HepG2 (cell line): ENCODE results near the gene GLRA3. TPM values are rescaled to one million over a fixed set of nuclear protein-coding genes. Genes with fewer than 3 reads are reported as not detected.

Experiments
- ATAC-seq: fragments of 200-7000 bp; cut with Tn5 transposase; 3 replicates; pipeline ENCODE4 v1.9.1; 2020; ENCODE audit warnings: mild to moderate bottlenecking, moderate library complexity
- BruUV-seq: library from RNA; stranded (reverse); fragments of 400-500 nt; replicated peaks from 2 replicates; lab custom pipeline; 2021; lab: Mats Ljungman, UMichigan
- CTCF ChIA-PET: fragments of 300-600 bp; formaldehyde crosslinking; extraction: SDS; loops from one replicate; lab custom pipeline; 2021; ENCODE audit warnings: low total read pairs, inconsistent platforms, low intra/inter-chr PET ratio; lab: Yijun Ruan, JAX
- POLR2A ChIA-PET: fragments of 350-600 bp; sonication (Branson Sonifier 250); formaldehyde crosslinking; loops from one replicate; lab custom pipeline; 2020; ENCODE audit warnings: antibody characterized with exemption, inconsistent platforms; lab: Yijun Ruan, JAX
- DNase-seq: peaks from one replicate; pipeline ENCODE4 v3.0.0-alpha.2; 2015; ENCODE audit warnings: low spot score
- FAIRE-seq: peaks from 3 replicates; lab custom pipeline; 2011; peaks lifted over from hg19 to GRCh38; lab: Jason Lieb, UNC
- H2AFZ ChIP-seq: one replicate; pipeline ENCODE4 v1.6.1; 2011; ENCODE audit warnings: low read length, inconsistent platforms
- H3K27ac ChIP-seq: fragments of 300-600 bp; 3 replicates; pipeline ENCODE4 v1.8.0; 2011; ENCODE audit warnings: mixed run types, mild to moderate bottlenecking, mixed read lengths, low read length, inconsistent platforms; ENCODE audit not compliant: insufficient read depth; ENCODE audit errors: extremely low read length
- H3K27me3 ChIP-seq, 2 experiments: fragments of 200-600 bp in 1 of 2; 2 replicates in 1 of 2; 3 replicates in 1 of 2; pipeline versions ENCODE4 v1.6.0 to v1.8.0; 2011; ENCODE audit warnings: low read length in 2 of 2, mild to moderate bottlenecking in 2 of 2, moderate library complexity in 2 of 2, inconsistent platforms in 1 of 2; ENCODE audit not compliant: insufficient read depth in 2 of 2, control insufficient read depth in 1 of 2
- H3K36me3 ChIP-seq, 2 experiments: fragments of 200-600 bp in 1 of 2; replicated peaks in 1 of 2; 2 replicates in 1 of 2; 3 replicates in 1 of 2; pipeline versions ENCODE4 v1.5.1 to v1.8.0; 2011; ENCODE audit warnings: low read length in 2 of 2, inconsistent platforms in 1 of 2; ENCODE audit not compliant: insufficient read depth in 2 of 2, control insufficient read depth in 1 of 2
- H3K4me1 ChIP-seq: 2 replicates; pipeline ENCODE4 v1.5.1; 2012; ENCODE audit warnings: low read length, inconsistent platforms; ENCODE audit not compliant: insufficient read depth
- H3K4me2 ChIP-seq: 2 replicates; pipeline ENCODE4 v1.6.0; 2011; ENCODE audit warnings: low read depth, low read length, inconsistent platforms
- H3K4me3 ChIP-seq, 3 experiments: fragments of 200-600 bp in 1 of 3; sonication (generic), shearing (Covaris generic) in 1 of 3; replicated peaks in 1 of 3; 2 replicates each; pipeline ENCODE4 v1.5.1; 2011 to 2016; ENCODE audit warnings: low read length in 3 of 3, inconsistent platforms in 2 of 3, low read depth in 2 of 3, mild to moderate bottlenecking in 2 of 3, control low read depth in 1 of 3, mixed read lengths in 1 of 3; ENCODE audit not compliant: insufficient read depth in 1 of 3
- H3K79me2 ChIP-seq: one replicate; pipeline ENCODE4 v1.6.1; 2011; ENCODE audit warnings: low read length, inconsistent platforms; ENCODE audit not compliant: insufficient read depth
- H3K9ac ChIP-seq: 2 replicates; pipeline ENCODE4 v1.6.0; 2011; ENCODE audit warnings: mild to moderate bottlenecking, low read depth, low read length, inconsistent platforms; ENCODE audit not compliant: insufficient read depth
- H3K9me3 ChIP-seq: 2 replicates; pipeline ENCODE4 v1.5.1; 2012; ENCODE audit warnings: mild to moderate bottlenecking, low read length
- H4K20me1 ChIP-seq: 2 replicates; pipeline ENCODE4 v1.6.0; 2011; ENCODE audit warnings: inconsistent platforms, mild to moderate bottlenecking, low read length, moderate library complexity; ENCODE audit not compliant: insufficient read depth
- ATF3 ChIP-seq: sonication (generic); formaldehyde crosslinking; IDR thresholded peaks from 2 replicates; pipeline ENCODE4 v1.4.0; 2020; ENCODE audit warnings: missing genetic modification reagents
- ATF7-NPFF ChIP-seq: sonication (generic); formaldehyde crosslinking; IDR thresholded peaks from 2 replicates; pipeline ENCODE4 v1.8.1; 2023; ENCODE audit warnings: mild to moderate bottlenecking, low read depth, missing genetic modification reagents, moderate library complexity
- CSRNP1 ChIP-seq: sonication (generic); formaldehyde crosslinking; IDR thresholded peaks from 2 replicates; pipeline ENCODE4 v1.8.1; 2023; ENCODE audit warnings: mild to moderate bottlenecking, missing genetic modification reagents
- IRF2 ChIP-seq: IDR thresholded peaks from 2 replicates; pipeline ENCODE4 v1.6.1; 2018; ENCODE audit warnings: missing genetic modification reagents, missing compliant biosample characterization
- NRL ChIP-seq: sonication (generic); formaldehyde crosslinking; IDR thresholded peaks from 2 replicates; pipeline ENCODE4 v1.5.0; 2020; ENCODE audit warnings: missing genetic modification reagents, mild to moderate bottlenecking, moderate library complexity, borderline replicate concordance
- REPIN1 ChIP-seq: sonication (generic); formaldehyde crosslinking; IDR thresholded peaks from 2 replicates; pipeline ENCODE4 v1.8.0; 2022; ENCODE audit warnings: missing genetic modification reagents, low read depth, mild to moderate bottlenecking, borderline replicate concordance
- STAG1 ChIP-seq: sonication (generic); formaldehyde crosslinking; IDR thresholded peaks from 2 replicates; pipeline ENCODE4 v1.4.0; 2020; ENCODE audit warnings: missing genetic modification reagents
- THAP8 ChIP-seq: sonication (generic); formaldehyde crosslinking; IDR thresholded peaks from 2 replicates; pipeline ENCODE4 v1.5.1; 2020; ENCODE audit warnings: missing genetic modification reagents, mild to moderate bottlenecking, borderline replicate concordance
- THRA ChIP-seq: sonication (generic); formaldehyde crosslinking; IDR thresholded peaks from 2 replicates; pipeline ENCODE4 v1.4.0; 2020; ENCODE audit warnings: missing genetic modification reagents, borderline replicate concordance
- ZNF672 ChIP-seq: sonication (generic); formaldehyde crosslinking; IDR thresholded peaks from 2 replicates; pipeline ENCODE4 v1.8.1; 2022; ENCODE audit warnings: missing genetic modification reagents
- WGBS: methylation state at CpG from one replicate; pipeline ENCODE4 v1.1.6; 2017; ENCODE audit warnings: low lambda C conversion rate; 5-methylcytosine and 5-hydroxymethylcytosine counted together
- in situ Hi-C: cut with HindIII; loops from 2 replicates; pipeline ENCODE4 v1.10.0; 2017; ENCODE audit warnings: low pct_unique_long_range_greater_than_20kb; ENCODE audit not compliant: extremely low pct_ligation_motif_present
- intact Hi-C: fragments of 100-400 bp; cut with micrococcal nuclease; formaldehyde crosslinking; loops from one replicate; pipeline ENCODE4 v1.10.0; 2022; ENCODE audit not compliant: unreplicated experiment
- polyA plus RNA-seq, 8 experiments: library from polyadenylated mRNA; depleted of rRNA in 3 of 8; stranded (reverse) in 7 of 8; unstranded in 1 of 8; fragments of >200 nt; fragmentation: Illumina TruSeq in 4 of 8; extraction: Trizol in 4 of 8; gene quantifications; 2 replicates each; pipeline versions ENCODE4 v1.2.1 to v1.2.3, GENCODE V29; 2011 to 2016; ENCODE audit warnings: low read depth in 4 of 8, missing spikeins in 1 of 8, mixed read lengths in 1 of 8; ENCODE audit not compliant: insufficient read depth in 1 of 8
- total RNA-seq, 5 experiments: library from RNA; depleted of rRNA; stranded (reverse); fragments of >200 nt; fragmentation: Illumina TruSeq; extraction: Trizol; gene quantifications; 2 replicates each; pipeline ENCODE4 v1.2.3, GENCODE V29; 2016; ENCODE audit warnings: low read depth in 1 of 5

Gene GLRA3
- total and polyA plus RNA-seq, 2 of the 13 experiments (the other 11 are each of a cell fraction or from before 2014, with no cell fraction given) = not detected

- no peak for TF ChIP-seq REPIN1 (CRISPR knock-in tag)
- no peak for TF ChIP-seq THRA (CRISPR knock-in tag)
- no peak for TF ChIP-seq ATF3 (CRISPR knock-in tag)
Observed at GRCh38 chr4:174815282-174815681, 13.8 kb downstream of the GLRA3 start (continued).

- WGBS = 4% methylated on average over 2 of the region's 2 CpGs
- no peak for TF ChIP-seq NRL (CRISPR knock-in tag)
- TF ChIP-seq STAG1 (CRISPR knock-in tag) = no peak
- TF ChIP-seq ZNF672 (CRISPR knock-in tag) = no peak
- no peak for TF ChIP-seq ATF7-NPFF (CRISPR knock-in tag)
- no peak for TF ChIP-seq THAP8 (CRISPR knock-in tag)
- TF ChIP-seq IRF2 (CRISPR knock-in tag) = no peak
- no peak for TF ChIP-seq CSRNP1 (CRISPR knock-in tag)
- H2AFZ ChIP-seq = no peak overlapping the region
- DNase-seq = no peak
- H3K4me2 ChIP-seq = no peak overlapping the region
- H4K20me1 ChIP-seq = no peaks in the 10 kb centered on the region
- H3K4me1 ChIP-seq = no peaks in the 10 kb centered on the region
- ChIA-PET POLR2A (no interaction called here), CTCF (no interaction called here)
- no peaks in the 10 kb centered on the region for H3K79me2 ChIP-seq
- peaks cover 41% of the 10 kb centered on the region for H3K9me3 ChIP-seq
- no peak for ATAC-seq
- H3K9ac ChIP-seq = no peak overlapping the region
- intact Hi-C loops (no loop called here), in situ Hi-C loops (no loop called here)
- BruUV-seq = no TSS peak
- H3K27me3 ChIP-seq = no peaks in the 10 kb centered on the region
- H3K36me3 ChIP-seq = no peaks in the 10 kb centered on the region
- H3K4me3 ChIP-seq = no peak overlapping the region
- no peak overlapping the region for H3K27ac ChIP-seq
- no peak for FAIRE-seq
Observed at GRCh38 chr4:174813292-174813691, 15.8 kb downstream of the GLRA3 start.
